A549 (cell line): ENCODE results near the gene LAMA3. TPM values are rescaled to one million over a fixed set of nuclear protein-coding genes. Genes with fewer than 3 reads are reported as not detected.
"Not testable (repeated sequence)": the region's sequence is repeated elsewhere in the genome, so short reads cannot be mapped to it uniquely, and the experiment has no call there.

Source experiments
- ATAC-seq, 2 experiments: fragments of 200-7000 bp in 1 of 2; fragments of >200 bp in 1 of 2; cut with Nextera tagmentation in 1 of 2; cut with Tn5 transposase in 1 of 2; 3 replicates each; pipeline versions ENCODE4 v1.8.0 to v1.9.1; 2018 to 2020; ENCODE audit warnings: mild to moderate bottlenecking in 1 of 2, moderate library complexity in 1 of 2
- CTCF ChIA-PET: fragments of 300-600 bp; sonication (Branson Sonifier 250); formaldehyde crosslinking; extraction: SDS; loops from one replicate; lab custom pipeline; 2021; ENCODE audit warnings: antibody characterized with exemption, inconsistent platforms; lab: Yijun Ruan, JAX
- POLR2A ChIA-PET: fragments of 350-600 bp; formaldehyde crosslinking; extraction: SDS; loops from one replicate; lab custom pipeline; 2021; ENCODE audit warnings: antibody characterized with exemption, inconsistent platforms; lab: Yijun Ruan, JAX
- DNase-seq, 2 experiments: peaks; one replicate each; pipeline versions ENCODE4 v3.0.0 to v3.0.0-alpha.2; 2011 to 2016; ENCODE audit warnings: low read depth in 1 of 2, low spot score in 1 of 2
- FAIRE-seq: peaks from 2 replicates; lab custom pipeline; 2011; peaks lifted over from hg19 to GRCh38; lab: Jason Lieb, UNC
- H3K27ac ChIP-seq, 2 experiments: fragments of >200 bp; sonication (Bioruptor Twin); formaldehyde crosslinking; 3 replicates each; pipeline ENCODE4 v1.5.1; 2016 to 2017
- H3K4me1 ChIP-seq: fragments of >200 bp; sonication (Bioruptor Twin); formaldehyde crosslinking; 3 replicates; pipeline ENCODE4 v1.6.1; 2016
- H3K4me2 ChIP-seq: fragments of >200 bp; sonication (Bioruptor Twin); formaldehyde crosslinking; 3 replicates; pipeline ENCODE4 v1.6.1; 2016
- H3K4me3 ChIP-seq: fragments of >200 bp; sonication (Bioruptor Twin); formaldehyde crosslinking; 3 replicates; pipeline ENCODE4 v1.5.1; 2016
- H3K9me3 ChIP-seq: fragments of >200 bp; sonication (Bioruptor Twin); formaldehyde crosslinking; 3 replicates; pipeline ENCODE4 v1.6.1; 2016
- CBX2 ChIP-seq: fragments of 200-600 bp; sonication (generic); IDR thresholded peaks from 2 replicates; pipeline ENCODE4 v1.6.1; 2016; ENCODE audit warnings: low read depth, mild to moderate bottlenecking, borderline replicate concordance
- CBX8 ChIP-seq: fragments of 200-600 bp; sonication (generic); IDR thresholded peaks from 2 replicates; pipeline ENCODE4 v1.6.1; 2016
- CHD4 ChIP-seq: fragments of 200-600 bp; sonication (generic); IDR thresholded peaks from 2 replicates; pipeline ENCODE4 v1.6.1; 2016; ENCODE audit warnings: antibody characterized with exemption, mild to moderate bottlenecking, borderline replicate concordance
- EHF ChIP-seq: fragments of 250-450 bp; sonication (Bioruptor Pico); IDR thresholded peaks from 2 replicates; pipeline ENCODE4 v1.5.0; 2020; ENCODE audit warnings: mild to moderate bottlenecking
- EP300 ChIP-seq, 2 experiments: fragments of >200 bp; sonication (Bioruptor Twin); formaldehyde crosslinking; IDR thresholded peaks; 2 replicates in 1 of 2; 3 replicates in 1 of 2; pipeline ENCODE4 v1.6.1; 2016 to 2017
- FOSB ChIP-seq: fragments of 250-450 bp; sonication (Bioruptor Pico); IDR thresholded peaks from 2 replicates; pipeline ENCODE4 v1.5.0; 2020; ENCODE audit warnings: mild to moderate bottlenecking, moderate library complexity
- FOSL2 ChIP-seq, 2 experiments: fragments of 450-650 bp in 1 of 2; fragments of >200 bp in 1 of 2; sonication (Bioruptor Twin) in 1 of 2; formaldehyde crosslinking; IDR thresholded peaks; 2 replicates each; pipeline versions ENCODE4 v1.5.0 to v1.6.1; 2016 to 2020; ENCODE audit warnings: mild to moderate bottlenecking in 1 of 2, moderate library complexity in 1 of 2
- HDAC2 ChIP-seq: fragments of 200-600 bp; sonication (generic); IDR thresholded peaks from 2 replicates; pipeline ENCODE4 v1.6.1; 2016
- KDM5A ChIP-seq: fragments of 200-600 bp; sonication (generic); IDR thresholded peaks from 2 replicates; pipeline ENCODE4 v1.6.1; 2016; ENCODE audit warnings: antibody characterized with exemption, mild to moderate bottlenecking
- MAZ ChIP-seq: fragments of 150-350 bp; IDR thresholded peaks from 2 replicates; pipeline ENCODE4 v1.6.1; 2014; ENCODE audit warnings: antibody characterized with exemption, low read depth, low read length, borderline replicate concordance
- MYC ChIP-seq: IDR thresholded peaks from 2 replicates; pipeline ENCODE4 v1.6.1; 2012; ENCODE audit warnings: mild to moderate bottlenecking, inconsistent platforms, low read length, improper control_type of control experiment, borderline replicate concordance
- NFE2L2 ChIP-seq: fragments of 150-350 bp; conservative IDR thresholded peaks from 2 replicates; pipeline ENCODE4 v1.6.1; 2014; ENCODE audit warnings: low read length
- PHF8 ChIP-seq: fragments of 200-600 bp; sonication (generic); IDR thresholded peaks from 2 replicates; pipeline ENCODE4 v1.6.1; 2016; ENCODE audit warnings: low read depth, mild to moderate bottlenecking, antibody characterized with exemption, moderate library complexity, borderline replicate concordance
- POLR2A ChIP-seq: IDR thresholded peaks from 2 replicates; pipeline ENCODE4 v1.6.1; 2012; ENCODE audit warnings: mild to moderate bottlenecking, low read length
- RAD21 ChIP-seq, 2 experiments: fragments of >200 bp in 1 of 2; sonication (Bioruptor Twin) in 1 of 2; formaldehyde crosslinking in 1 of 2; IDR thresholded peaks in 1 of 2; conservative IDR thresholded peaks in 1 of 2; 2 replicates in 1 of 2; 3 replicates in 1 of 2; pipeline ENCODE4 v1.6.1; 2012 to 2018; ENCODE audit warnings: inconsistent platforms in 1 of 2
- RFX5 ChIP-seq: fragments of 450-650 bp; IDR thresholded peaks from 2 replicates; pipeline ENCODE4 v1.7.1; 2014; ENCODE audit warnings: antibody characterized with exemption, mild to moderate bottlenecking, moderate library complexity
- WGBS: methylation state at CpG from one replicate; pipeline ENCODE4 v1.1.6; 2017; ENCODE audit errors: missing lambda C conversion rate; 5-methylcytosine and 5-hydroxymethylcytosine counted together
- polyA plus RNA-seq, 4 experiments: library from polyadenylated mRNA; depleted of rRNA in 3 of 4; stranded (reverse); fragments of >200 nt; fragmentation: RNase III in 1 of 4; extraction: RNeasy Plus Mini Kit Qiagen cat#74134 plus additional on column Dnase treatment in 1 of 4; gene quantifications; 2 replicates in 3 of 4; 3 replicates in 1 of 4; pipeline ENCODE4 v1.2.3, GENCODE V29; 2011 to 2017
- TF ChIP-seq, protein P1 (sequence below): fragments of 450-650 bp; IDR thresholded peaks from 2 replicates; pipeline ENCODE4 v1.6.1; 2014; ENCODE audit warnings: antibody characterized with exemption
- TF ChIP-seq, protein P2 (sequence below): fragments of 250-450 bp; sonication (Bioruptor Pico); IDR thresholded peaks from 2 replicates; pipeline ENCODE4 v1.5.0; 2021; ENCODE audit warnings: mild to moderate bottlenecking, moderate library complexity, borderline replicate concordance
- TF ChIP-seq, protein P3 (sequence below): IDR thresholded peaks from 2 replicates; pipeline ENCODE4 v1.6.1; 2012
- TF ChIP-seq, protein P4 (sequence below): fragments of 150-350 bp; IDR thresholded peaks from 2 replicates; pipeline ENCODE4 v1.6.1; 2014; ENCODE audit warnings: low read depth, mild to moderate bottlenecking, low read length
- TF ChIP-seq, protein P5 (sequence below): fragments of >200 bp; sonication (Bioruptor Twin); formaldehyde crosslinking; IDR thresholded peaks from 3 replicates; pipeline ENCODE4 v1.6.1; 2016

The LAMA3 gene
- polyA plus RNA-seq, 2 of the 4 experiments (the other 2 are of a cell fraction): 18.2 to 31.0 TPM

DNA sequence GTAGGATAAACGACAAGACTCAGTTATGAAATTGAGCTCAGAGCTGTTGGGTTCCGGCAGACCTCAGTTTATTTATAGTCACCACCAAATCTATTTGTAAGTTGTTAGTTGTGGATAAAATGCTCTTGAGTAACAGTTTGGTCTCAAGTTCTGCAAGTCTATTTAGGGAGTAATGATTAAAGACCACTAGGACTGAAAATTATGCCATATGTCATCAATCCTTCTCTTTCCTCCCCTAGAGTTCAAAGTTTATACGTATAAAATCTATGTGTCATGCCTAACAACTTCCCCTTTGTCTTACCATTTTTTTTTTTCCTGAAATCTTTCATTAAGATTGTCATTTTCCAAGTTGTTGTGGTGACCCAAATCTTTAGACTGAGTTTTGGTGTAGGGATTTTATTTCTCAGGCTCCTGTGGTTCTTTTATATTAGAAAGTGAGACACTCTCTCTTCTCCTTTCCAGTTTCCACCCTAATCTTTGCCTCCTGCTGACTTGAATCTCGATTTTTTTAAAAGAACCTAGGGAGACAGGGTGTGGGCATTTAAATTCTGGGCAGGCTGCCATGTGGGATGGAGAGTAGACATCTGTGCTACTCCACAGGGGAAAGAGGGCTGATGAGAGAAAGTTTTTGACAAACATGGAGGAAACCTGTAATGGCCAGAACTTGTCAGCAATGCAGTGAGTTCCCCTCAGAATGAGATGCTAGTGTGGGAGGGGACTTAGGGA lies 51.0 kb downstream of the LAMA3 start:
- H3K4me3 ChIP-seq: no peak overlapping the region
- TF ChIP-seq PHF8 (no peak), MYC (no peak), MAZ (no peak), EHF (CRISPR knock-in tag) (no peak), EP300 (IDR thresholded peaks at IDR 0.05) (no peak), NFE2L2 (no peak), RFX5 (no peak), KDM5A (no peak), POLR2A (no peak), CBX8 (no peak), RAD21 (conservative IDR thresholded peaks at IDR 0.05 in 1 of 2, IDR thresholded peaks at IDR 0.05 in 1 of 2) (no peak), CBX2 (no peak), CHD4 (no peak), HDAC2 (no peak), FOSB (CRISPR knock-in tag) (no peak)
- TF ChIP-seq, protein P1, sequence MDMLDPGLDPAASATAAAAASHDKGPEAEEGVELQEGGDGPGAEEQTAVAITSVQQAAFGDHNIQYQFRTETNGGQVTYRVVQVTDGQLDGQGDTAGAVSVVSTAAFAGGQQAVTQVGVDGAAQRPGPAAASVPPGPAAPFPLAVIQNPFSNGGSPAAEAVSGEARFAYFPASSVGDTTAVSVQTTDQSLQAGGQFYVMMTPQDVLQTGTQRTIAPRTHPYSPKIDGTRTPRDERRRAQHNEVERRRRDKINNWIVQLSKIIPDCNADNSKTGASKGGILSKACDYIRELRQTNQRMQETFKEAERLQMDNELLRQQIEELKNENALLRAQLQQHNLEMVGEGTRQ: no peak
- TF ChIP-seq, protein P2, sequence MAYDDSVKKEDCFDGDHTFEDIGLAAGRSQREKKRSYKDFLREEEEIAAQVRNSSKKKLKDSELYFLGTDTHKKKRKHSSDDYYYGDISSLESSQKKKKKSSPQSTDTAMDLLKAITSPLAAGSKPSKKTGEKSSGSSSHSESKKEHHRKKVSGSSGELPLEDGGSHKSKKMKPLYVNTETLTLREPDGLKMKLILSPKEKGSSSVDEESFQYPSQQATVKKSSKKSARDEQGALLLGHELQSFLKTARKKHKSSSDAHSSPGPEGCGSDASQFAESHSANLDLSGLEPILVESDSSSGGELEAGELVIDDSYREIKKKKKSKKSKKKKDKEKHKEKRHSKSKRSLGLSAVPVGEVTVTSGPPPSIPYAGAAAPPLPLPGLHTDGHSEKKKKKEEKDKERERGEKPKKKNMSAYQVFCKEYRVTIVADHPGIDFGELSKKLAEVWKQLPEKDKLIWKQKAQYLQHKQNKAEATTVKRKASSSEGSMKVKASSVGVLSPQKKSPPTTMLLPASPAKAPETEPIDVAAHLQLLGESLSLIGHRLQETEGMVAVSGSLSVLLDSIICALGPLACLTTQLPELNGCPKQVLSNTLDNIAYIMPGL (CRISPR knock-in tag): no peak
- TF ChIP-seq, protein P3, sequence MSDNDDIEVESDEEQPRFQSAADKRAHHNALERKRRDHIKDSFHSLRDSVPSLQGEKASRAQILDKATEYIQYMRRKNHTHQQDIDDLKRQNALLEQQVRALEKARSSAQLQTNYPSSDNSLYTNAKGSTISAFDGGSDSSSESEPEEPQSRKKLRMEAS: no peak
- TF ChIP-seq, protein P4, sequence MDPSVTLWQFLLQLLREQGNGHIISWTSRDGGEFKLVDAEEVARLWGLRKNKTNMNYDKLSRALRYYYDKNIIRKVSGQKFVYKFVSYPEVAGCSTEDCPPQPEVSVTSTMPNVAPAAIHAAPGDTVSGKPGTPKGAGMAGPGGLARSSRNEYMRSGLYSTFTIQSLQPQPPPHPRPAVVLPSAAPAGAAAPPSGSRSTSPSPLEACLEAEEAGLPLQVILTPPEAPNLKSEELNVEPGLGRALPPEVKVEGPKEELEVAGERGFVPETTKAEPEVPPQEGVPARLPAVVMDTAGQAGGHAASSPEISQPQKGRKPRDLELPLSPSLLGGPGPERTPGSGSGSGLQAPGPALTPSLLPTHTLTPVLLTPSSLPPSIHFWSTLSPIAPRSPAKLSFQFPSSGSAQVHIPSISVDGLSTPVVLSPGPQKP: no peak
- TF ChIP-seq, protein P5, sequence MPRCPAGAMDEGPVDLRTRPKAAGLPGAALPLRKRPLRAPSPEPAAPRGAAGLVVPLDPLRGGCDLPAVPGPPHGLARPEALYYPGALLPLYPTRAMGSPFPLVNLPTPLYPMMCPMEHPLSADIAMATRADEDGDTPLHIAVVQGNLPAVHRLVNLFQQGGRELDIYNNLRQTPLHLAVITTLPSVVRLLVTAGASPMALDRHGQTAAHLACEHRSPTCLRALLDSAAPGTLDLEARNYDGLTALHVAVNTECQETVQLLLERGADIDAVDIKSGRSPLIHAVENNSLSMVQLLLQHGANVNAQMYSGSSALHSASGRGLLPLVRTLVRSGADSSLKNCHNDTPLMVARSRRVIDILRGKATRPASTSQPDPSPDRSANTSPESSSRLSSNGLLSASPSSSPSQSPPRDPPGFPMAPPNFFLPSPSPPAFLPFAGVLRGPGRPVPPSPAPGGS: no peak
- TF ChIP-seq, all 56 proteins: peak for 0
- peak in 1 of 2 experiments; percentile 60; a peak in 3 of 6 replicates for ATAC-seq
- DNase-seq: peak in 1 of 2 experiments; percentile 25
- 51% methylated on average over 4 of the region's 4 CpGs for WGBS
- no peak for FAIRE-seq
- Histone ChIP-seq H3K27ac (peak overlapping the region; percentile 52 to 56; a peak in 5 of 6 replicates), H3K9me3 (no peaks in the 10 kb centered on the region), H3K4me1 (peaks cover 58% of the 10 kb centered on the region), H3K4me2 (peak overlapping the region; percentile 54)
- POLR2A ChIA-PET: no interaction called here
- CTCF ChIA-PET: no interaction called here

DNA sequence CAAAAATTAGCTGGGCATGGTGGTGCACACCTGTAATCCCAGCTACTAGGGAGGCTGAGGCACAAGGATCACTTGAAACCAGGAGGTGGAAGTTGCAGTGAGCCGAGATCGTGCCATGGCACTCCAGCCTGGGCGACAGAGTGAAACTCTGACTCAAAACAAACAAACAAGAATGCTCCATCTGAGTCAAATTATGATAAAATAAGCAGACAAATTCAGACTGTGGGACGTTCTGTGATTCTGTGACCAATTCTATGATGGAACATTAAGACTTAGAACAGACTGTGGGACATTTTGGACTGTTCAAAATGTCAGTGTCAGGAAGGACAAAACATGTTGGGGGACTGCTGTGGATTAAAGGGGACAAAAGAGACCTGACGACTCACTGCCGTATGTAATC lies 52.7 kb downstream of the LAMA3 start:
- ATAC-seq; DNase-seq; H3K9me3 ChIP-seq; H3K4me3 ChIP-seq; FAIRE-seq; POLR2A ChIA-PET; CTCF ChIA-PET; TF ChIP-seq FOSL2 (IDR thresholded peaks at IDR 0.05): not testable (repeated sequence)
- TF ChIP-seq FOSL2 (CRISPR knock-in tag; IDR thresholded peaks at IDR 0.05): 0 out of 2 replicates have a peak, but pooled peaks have one; percentile 28
- 41% methylated on average over 6 of the region's 6 CpGs for WGBS
- H3K27ac ChIP-seq: peak overlapping the region; percentile 38 to 48; a peak in 1 of 6 replicates
- H3K4me2 ChIP-seq: peak overlapping the region; percentile 26; the same call in 1 of the 3 replicates
- peaks cover 53% of the 10 kb centered on the region for H3K4me1 ChIP-seq
